ENCODE measurements around the gene ARHGEF17. TPM values are rescaled to one million over a fixed set of nuclear protein-coding genes. Genes with fewer than 3 reads are reported as not detected.

ARHGEF17 gene
- total and polyA plus RNA-seq, 3 donors from 2014 or later = 29.4 to 58.5 (median 50.1) TPM

DNA sequence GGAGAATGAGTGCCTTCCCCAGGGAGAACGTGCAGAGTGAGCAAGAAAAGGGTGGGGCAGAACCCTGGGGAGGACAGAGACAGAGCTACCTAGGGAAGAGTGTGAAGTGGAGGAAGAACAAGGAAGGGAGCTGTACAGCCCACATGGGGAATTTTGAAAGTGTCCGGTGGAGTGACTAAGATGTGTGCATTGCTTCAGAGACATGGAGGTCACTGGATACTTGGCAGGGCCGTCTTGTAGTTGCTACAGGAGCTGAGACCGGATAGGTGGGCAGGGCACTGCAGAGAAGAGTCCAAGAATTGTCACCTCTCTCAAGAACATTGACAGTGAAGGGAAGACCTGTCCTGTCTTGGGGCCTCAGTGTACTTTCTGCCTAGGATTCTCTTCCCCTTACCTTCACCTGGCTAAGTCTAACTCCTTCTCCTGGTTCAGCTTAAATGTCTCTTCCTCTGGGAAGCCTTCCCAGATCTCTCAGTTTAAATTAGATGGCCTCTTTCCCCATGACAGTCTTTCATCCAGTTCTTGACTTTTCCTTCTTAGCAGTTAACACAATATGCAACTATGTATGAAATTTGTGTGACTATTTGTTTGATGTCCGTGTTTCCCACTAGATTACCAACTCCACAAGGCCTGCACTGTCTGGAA, 45.1 kb upstream of the ARHGEF17 start:
- DNase-seq = no peak
- TF ChIP-seq, protein P1, sequence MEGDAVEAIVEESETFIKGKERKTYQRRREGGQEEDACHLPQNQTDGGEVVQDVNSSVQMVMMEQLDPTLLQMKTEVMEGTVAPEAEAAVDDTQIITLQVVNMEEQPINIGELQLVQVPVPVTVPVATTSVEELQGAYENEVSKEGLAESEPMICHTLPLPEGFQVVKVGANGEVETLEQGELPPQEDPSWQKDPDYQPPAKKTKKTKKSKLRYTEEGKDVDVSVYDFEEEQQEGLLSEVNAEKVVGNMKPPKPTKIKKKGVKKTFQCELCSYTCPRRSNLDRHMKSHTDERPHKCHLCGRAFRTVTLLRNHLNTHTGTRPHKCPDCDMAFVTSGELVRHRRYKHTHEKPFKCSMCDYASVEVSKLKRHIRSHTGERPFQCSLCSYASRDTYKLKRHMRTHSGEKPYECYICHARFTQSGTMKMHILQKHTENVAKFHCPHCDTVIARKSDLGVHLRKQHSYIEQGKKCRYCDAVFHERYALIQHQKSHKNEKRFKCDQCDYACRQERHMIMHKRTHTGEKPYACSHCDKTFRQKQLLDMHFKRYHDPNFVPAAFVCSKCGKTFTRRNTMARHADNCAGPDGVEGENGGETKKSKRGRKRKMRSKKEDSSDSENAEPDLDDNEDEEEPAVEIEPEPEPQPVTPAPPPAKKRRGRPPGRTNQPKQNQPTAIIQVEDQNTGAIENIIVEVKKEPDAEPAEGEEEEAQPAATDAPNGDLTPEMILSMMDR (IDR thresholded peaks at IDR 0.05) = no peak
- TF ChIP-seq POLR2A (IDR thresholded peaks at IDR 0.05) = no peak
- intact Hi-C loops (cut with DNase I; ENCODE audit: low total_unique reads) = no loop called here
- no peak overlapping the region for H3K27ac ChIP-seq
- WGBS, 2 donors = 77 to 81% methylated on average over 5 of the region's 5 CpGs
- no peaks in the 10 kb centered on the region for H3K27me3 ChIP-seq
- H3K4me3 ChIP-seq = no peak overlapping the region
- no peaks in the 10 kb centered on the region for H3K4me1 ChIP-seq
- no peaks in the 10 kb centered on the region for H3K36me3 ChIP-seq (ENCODE audit: low read depth, missing control alignments)
- no peaks in the 10 kb centered on the region for H3K9me3 ChIP-seq

DNA sequence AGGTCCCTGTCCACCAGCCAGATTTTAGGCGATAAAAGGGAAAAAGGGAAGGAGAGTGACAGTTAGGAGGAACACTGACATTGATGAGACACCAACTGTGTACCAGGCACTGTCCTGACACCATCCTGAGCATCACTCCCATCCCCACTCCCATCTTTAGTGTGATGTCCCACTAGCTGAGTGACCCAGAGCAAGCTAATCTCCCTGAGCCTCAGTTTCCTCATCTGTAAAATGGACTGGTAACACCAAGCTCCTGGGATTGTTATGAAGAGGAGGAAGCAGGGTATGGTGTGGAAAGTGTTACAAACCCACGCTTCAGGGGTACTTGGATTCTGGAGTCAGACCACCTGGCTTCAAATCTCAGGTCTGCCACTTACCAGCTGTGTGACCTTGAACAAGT, 44.4 kb upstream of the ARHGEF17 start:
- no peaks in the 10 kb centered on the region for H3K27me3 ChIP-seq

DNA sequence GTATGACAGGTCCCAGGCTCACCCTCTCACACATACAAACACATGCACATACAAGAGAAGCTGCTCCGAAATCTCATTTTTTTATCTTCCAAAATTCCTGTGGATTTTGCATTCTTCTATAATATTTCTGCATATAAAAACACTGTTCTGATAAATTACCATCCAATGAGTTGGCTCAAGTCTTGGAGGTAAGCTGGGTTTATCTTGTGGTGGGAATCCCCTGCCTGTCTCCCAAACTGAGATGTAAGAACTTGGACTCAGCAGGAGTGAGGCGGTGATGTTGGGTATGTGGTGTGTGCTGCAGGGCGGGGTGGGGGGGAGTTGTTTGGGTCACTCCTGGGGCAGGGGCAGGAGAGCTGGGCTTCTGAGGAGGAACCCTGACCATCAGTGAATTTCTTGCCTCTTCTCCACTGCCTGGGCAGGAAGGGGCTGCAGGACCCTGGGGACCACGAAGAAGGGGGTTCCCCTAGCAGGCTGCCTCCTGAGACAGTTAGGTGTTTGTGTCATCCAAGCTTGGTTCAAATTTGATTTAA, 42.7 kb upstream of the ARHGEF17 start:
- Histone ChIP-seq H3K9me3 (no peaks in the 10 kb centered on the region), H3K4me1 (no peaks in the 10 kb centered on the region), H3K27ac (no peak overlapping the region), H3K27me3 (no peaks in the 10 kb centered on the region), H3K36me3 (ENCODE audit: low read depth, missing control alignments) (no peaks in the 10 kb centered on the region), H3K4me3 (no peak overlapping the region)
- WGBS, 2 donors = 92 to 94% methylated on average over 4 of the region's 4 CpGs
- TF ChIP-seq POLR2A (IDR thresholded peaks at IDR 0.05) = no peak
- TF ChIP-seq, protein P1 (IDR thresholded peaks at IDR 0.05) = no peak
- DNase-seq = no peak
- intact Hi-C loops (cut with DNase I; ENCODE audit: low total_unique reads) = no loop called here

More for the DNA sequence above, 44.4 kb upstream of the ARHGEF17 start:
- intact Hi-C loops (cut with DNase I; ENCODE audit: low total_unique reads) = no loop called here
- Histone ChIP-seq H3K4me1 (no peaks in the 10 kb centered on the region), H3K4me3 (no peak overlapping the region), H3K9me3 (no peaks in the 10 kb centered on the region), H3K27ac (no peak overlapping the region), H3K36me3 (ENCODE audit: low read depth, missing control alignments) (no peaks in the 10 kb centered on the region)
- 88 to 97% methylated on average over 2 of the region's 2 CpGs for WGBS, 2 donors
- DNase-seq = no peak
- no peak for TF ChIP-seq POLR2A (IDR thresholded peaks at IDR 0.05)
- TF ChIP-seq, protein P1 (IDR thresholded peaks at IDR 0.05) = no peak

DNA sequence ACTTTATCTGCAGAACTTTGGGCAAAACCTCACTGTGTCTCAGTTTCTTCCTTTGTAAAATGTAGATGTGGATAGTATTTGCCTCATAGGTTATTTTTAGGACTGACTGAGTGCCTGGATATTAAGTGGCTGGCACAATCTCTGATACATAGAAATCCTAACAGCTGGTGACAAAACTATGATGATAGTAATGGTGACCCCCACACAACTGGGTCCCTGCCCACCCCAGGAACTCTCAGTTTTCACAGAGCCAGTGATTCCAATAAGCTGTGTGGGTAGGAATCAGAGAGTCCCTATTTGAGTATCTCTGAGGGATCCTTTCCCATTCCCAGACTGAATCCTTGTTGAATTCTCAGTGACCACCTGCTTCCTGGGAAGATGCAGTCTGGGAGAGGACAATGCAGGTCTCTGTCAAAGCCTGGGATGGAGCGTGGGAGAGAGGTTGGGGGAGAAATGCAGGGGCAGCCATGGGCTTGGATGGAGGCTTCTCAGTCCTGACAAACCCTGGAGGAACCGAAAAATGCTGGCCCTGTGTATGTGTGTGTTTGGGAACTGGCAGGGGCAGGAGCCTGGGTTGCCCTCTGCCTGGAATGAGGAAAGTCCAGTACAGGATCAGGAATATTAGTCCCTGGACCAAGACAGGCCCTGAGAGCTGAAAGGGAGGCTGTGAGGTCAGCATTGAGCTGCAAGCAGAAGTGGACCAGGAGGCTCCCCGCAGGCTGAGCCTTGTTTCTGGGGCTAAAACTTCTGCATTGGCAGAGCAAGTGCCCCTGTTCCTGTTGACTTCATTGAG, 42.0 kb upstream of the ARHGEF17 start:
- H3K27ac ChIP-seq = no peak overlapping the region
- H3K4me1 ChIP-seq = no peaks in the 10 kb centered on the region
- intact Hi-C loops (cut with DNase I; ENCODE audit: low total_unique reads) = no loop called here
- H3K9me3 ChIP-seq = no peaks in the 10 kb centered on the region
- DNase-seq = no peak
- WGBS, 2 donors = 68 to 84% methylated on average over 2 to 3 of the region's 3 CpGs
- no peak for TF ChIP-seq POLR2A (IDR thresholded peaks at IDR 0.05)
- TF ChIP-seq, protein P1 (IDR thresholded peaks at IDR 0.05) = no peak
- no peaks in the 10 kb centered on the region for H3K36me3 ChIP-seq (ENCODE audit: low read depth, missing control alignments)
- no peaks in the 10 kb centered on the region for H3K27me3 ChIP-seq
- no peak overlapping the region for H3K4me3 ChIP-seq

Data from testis (tissue), 3 donors.